GM12891 (cell line): ENCODE data around the gene NCKAP5.

Source experiments
- POLR2A ChIP-seq: IDR thresholded peaks from 2 replicates; pipeline ENCODE4 v1.6.1; 2011; ENCODE audit warnings: low read depth, low read length, control low read depth
- POLR2AphosphoS5 ChIP-seq: IDR thresholded peaks from 2 replicates; pipeline ENCODE4 v1.6.1; 2011; ENCODE audit warnings: low read depth, low read length, control low read depth
- SPI1 ChIP-seq: IDR thresholded peaks from 2 replicates; pipeline ENCODE4 v1.6.1; 2011; ENCODE audit warnings: low read depth, low read length, control low read depth
- TAF1 ChIP-seq: IDR thresholded peaks from 2 replicates; pipeline ENCODE4 v1.6.1; 2011; ENCODE audit warnings: low read depth, low read length, control low read depth

GRCh38 chr2:132974467-132975095 lies 593.7 kb downstream of the NCKAP5 start:
- TF ChIP-seq POLR2A (no peak), TAF1 (no peak), POLR2AphosphoS5 (no peak), SPI1 (no peak)
